ENCODE measurements around the gene LAP3.

- TF ChIP-seq CTCF (conservative IDR thresholded peaks at IDR 0.05; ENCODE audit: low read length): no peak
- no peak for TF ChIP-seq EZH2phosphoT487 (IDR thresholded peaks at IDR 0.05; ENCODE audit: borderline replicate concordance, low read depth, low read length)
These were observed 36.9 kb downstream of the LAP3 start for GRCh38 chr4:17613761-17614415.
